CD4-positive, alpha-beta T cell (primary cell): ENCODE results near the gene RIBC2. TPM values are rescaled to one million over a fixed set of nuclear protein-coding genes. Genes with fewer than 3 reads are reported as not detected.
A peak's percentile ranks its signal among the peaks of the same experiment; 100 is the strongest.
"Not testable (repeated sequence)": the region's sequence is repeated elsewhere in the genome, so short reads cannot be mapped to it uniquely, and the experiment has no call there.

Experiments
- ATAC-seq: fragments of 200-7000 bp; cut with Tn5 transposase; one replicate; pipeline ENCODE4 v1.10.0; 2022; ENCODE audit warnings: mild to moderate bottlenecking; ENCODE audit not compliant: poor library complexity
- CTCF ChIA-PET: fragments of 350-600 bp; sonication (Branson Sonifier 250); formaldehyde crosslinking; loops from one replicate; lab custom pipeline; 2021; ENCODE audit warnings: antibody characterized with exemption, inconsistent platforms; lab: Charles Lee
- POLR2A ChIA-PET: fragments of 350-600 bp; sonication (Branson Sonifier 250); formaldehyde crosslinking; loops from one replicate; lab custom pipeline; 2021; ENCODE audit warnings: antibody characterized with exemption, inconsistent platforms; lab: Charles Lee
- DNase-seq, 14 experiments: peaks; one replicate each; pipeline ENCODE4 v3.0.0-alpha.2; 2013 to 2020; ENCODE audit warnings: mixed read lengths in 2 of 14
- H3K27ac ChIP-seq, 2 donors: one replicate each; pipeline versions ENCODE4 v1.5.1 to v1.7.0; 2013; ENCODE audit warnings: low read length in 2 of 2, low read depth in 1 of 2, mild to moderate bottlenecking in 1 of 2
- H3K27me3 ChIP-seq, 2 experiments: 1 replicate in 1 of 2; 2 replicates in 1 of 2; pipeline versions ENCODE4 v1.6.1 to v1.7.0; 2013; ENCODE audit warnings: low read length in 2 of 2, control low read depth in 1 of 2, mild to moderate bottlenecking in 1 of 2, moderate library complexity in 1 of 2; ENCODE audit not compliant: insufficient read depth in 2 of 2, control insufficient read depth in 1 of 2
- H3K36me3 ChIP-seq: one replicate; pipeline ENCODE4 v1.6.1; 2013; ENCODE audit warnings: low read length, control low read depth; ENCODE audit not compliant: insufficient read depth
- H3K4me1 ChIP-seq: one replicate; pipeline ENCODE4 v1.6.1; 2013; ENCODE audit warnings: low read length, control low read depth; ENCODE audit not compliant: insufficient read depth
- H3K4me3 ChIP-seq: one replicate; pipeline ENCODE4 v1.5.1; 2013; ENCODE audit warnings: mild to moderate bottlenecking, low read length, moderate library complexity
- H3K9me3 ChIP-seq, 2 experiments: 1 replicate in 1 of 2; 2 replicates in 1 of 2; pipeline versions ENCODE4 v1.6.1 to v1.7.0; 2013; ENCODE audit warnings: low read length in 2 of 2, mild to moderate bottlenecking in 2 of 2, control low read depth in 1 of 2, moderate library complexity in 1 of 2; ENCODE audit not compliant: control insufficient read depth in 1 of 2, insufficient read depth in 1 of 2
- H3K27ac Mint-ChIP-seq: one replicate; pipeline ENCODE4 v1.8.0; 2020; ENCODE audit warnings: mixed read lengths
- H3K27me3 Mint-ChIP-seq: one replicate; pipeline ENCODE4 v1.8.0; 2021; ENCODE audit warnings: mixed read lengths
- H3K36me3 Mint-ChIP-seq: one replicate; pipeline ENCODE4 v1.8.0; 2021; ENCODE audit warnings: low read depth, mixed read lengths
- H3K4me1 Mint-ChIP-seq: one replicate; pipeline ENCODE4 v1.8.0; 2021; ENCODE audit warnings: low read depth, mixed read lengths
- H3K4me3 Mint-ChIP-seq: one replicate; pipeline ENCODE4 v1.8.0; 2020; ENCODE audit warnings: mild to moderate bottlenecking, mixed read lengths
- H3K9me3 Mint-ChIP-seq: one replicate; pipeline ENCODE4 v1.8.0; 2020; ENCODE audit warnings: mixed read lengths
- intact Hi-C, 2 experiments: fragments of 100-400 bp; cut with DNase I in 1 of 2; cut with micrococcal nuclease in 1 of 2; formaldehyde crosslinking; loops; one replicate each; pipeline versions ENCODE4 v1.15.1 to v1.9.0; 2023 to 2025; cut with DNase I, micrococcal nuclease
- total RNA-seq, 174 experiments: library from RNA in 2 of 174; stranded (reverse) in 2 of 174; gene quantifications; one replicate each; pipeline ENCODE4 v1.2.3 and lab custom pipeline; 2021 to 2026
- TF ChIP-seq, protein P1 (sequence below): fragments of 200-600 bp; IDR thresholded peaks from one replicate; pipeline ENCODE4 v1.8.0; 2022; ENCODE audit warnings: antibody characterized with exemption, mild to moderate bottlenecking

RIBC2 gene
- total RNA-seq, 2 experiments from 2014 or later = 0.41 TPM; not detected in 1

DNA sequence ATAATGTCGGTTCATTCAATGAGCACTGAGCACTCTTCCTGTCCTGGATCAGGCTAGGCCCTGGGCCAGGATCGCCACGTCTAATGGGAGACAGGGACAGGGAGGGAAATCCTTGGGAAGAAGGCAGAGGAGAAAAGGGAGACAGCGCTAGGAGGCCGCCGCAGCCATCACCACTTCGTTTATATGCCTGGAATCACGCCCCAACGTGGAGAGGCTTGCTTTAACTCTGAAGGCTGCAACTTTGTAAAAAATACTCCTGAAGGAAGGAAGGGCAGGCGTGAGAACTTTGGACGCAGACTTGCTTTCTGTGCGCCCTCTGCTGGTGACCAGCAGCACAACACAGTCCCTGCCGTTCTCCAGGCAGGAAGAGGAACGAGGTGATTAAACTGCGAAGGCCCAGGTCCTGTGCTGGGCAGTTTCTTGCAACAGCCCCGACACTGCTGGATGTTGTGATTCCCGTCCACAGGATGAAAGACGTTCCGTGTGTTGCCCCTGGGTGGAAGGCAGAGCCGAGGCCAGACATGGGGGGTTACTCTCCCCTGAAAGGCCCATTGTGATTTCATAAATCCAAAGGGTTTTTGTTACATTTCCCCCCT, 22.1 kb downstream of the RIBC2 start:
- CTCF ChIA-PET = interaction anchor here (1.8 kb wide), 1 partner anchor 54 kb away, joined by 4 read pairs; no protein-coding TSS in a partner anchor
- intact Hi-C loops = loop anchor here (1.0 to 10.0 kb wide), 3 partner anchors 116 to 261 kb away; no protein-coding TSS in a partner anchor
- peaks cover 17% of the 10 kb centered on the region for H3K4me1 Mint-ChIP-seq
- ATAC-seq (peak; percentile 97), DNase-seq (peak; percentile 72 to 91 (median 78))
- H3K9me3 Mint-ChIP-seq = no peaks in the 10 kb centered on the region
- POLR2A ChIA-PET = no interaction called here
- H3K27ac Mint-ChIP-seq = no peak overlapping the region
- H3K27me3 ChIP-seq = no peaks in the 10 kb centered on the region
- H3K36me3 Mint-ChIP-seq = no peaks in the 10 kb centered on the region
- TF ChIP-seq, protein P1, sequence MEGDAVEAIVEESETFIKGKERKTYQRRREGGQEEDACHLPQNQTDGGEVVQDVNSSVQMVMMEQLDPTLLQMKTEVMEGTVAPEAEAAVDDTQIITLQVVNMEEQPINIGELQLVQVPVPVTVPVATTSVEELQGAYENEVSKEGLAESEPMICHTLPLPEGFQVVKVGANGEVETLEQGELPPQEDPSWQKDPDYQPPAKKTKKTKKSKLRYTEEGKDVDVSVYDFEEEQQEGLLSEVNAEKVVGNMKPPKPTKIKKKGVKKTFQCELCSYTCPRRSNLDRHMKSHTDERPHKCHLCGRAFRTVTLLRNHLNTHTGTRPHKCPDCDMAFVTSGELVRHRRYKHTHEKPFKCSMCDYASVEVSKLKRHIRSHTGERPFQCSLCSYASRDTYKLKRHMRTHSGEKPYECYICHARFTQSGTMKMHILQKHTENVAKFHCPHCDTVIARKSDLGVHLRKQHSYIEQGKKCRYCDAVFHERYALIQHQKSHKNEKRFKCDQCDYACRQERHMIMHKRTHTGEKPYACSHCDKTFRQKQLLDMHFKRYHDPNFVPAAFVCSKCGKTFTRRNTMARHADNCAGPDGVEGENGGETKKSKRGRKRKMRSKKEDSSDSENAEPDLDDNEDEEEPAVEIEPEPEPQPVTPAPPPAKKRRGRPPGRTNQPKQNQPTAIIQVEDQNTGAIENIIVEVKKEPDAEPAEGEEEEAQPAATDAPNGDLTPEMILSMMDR = peak; percentile 96
- no peak overlapping the region for H3K4me3 ChIP-seq
- H3K4me1 ChIP-seq = peaks cover 12% of the 10 kb centered on the region
- H3K27ac ChIP-seq = no peak overlapping the region
- H3K27me3 Mint-ChIP-seq = no peaks in the 10 kb centered on the region
- no peak overlapping the region for H3K4me3 Mint-ChIP-seq
- H3K36me3 ChIP-seq = no peaks in the 10 kb centered on the region
- no peaks in the 10 kb centered on the region for H3K9me3 ChIP-seq

DNA sequence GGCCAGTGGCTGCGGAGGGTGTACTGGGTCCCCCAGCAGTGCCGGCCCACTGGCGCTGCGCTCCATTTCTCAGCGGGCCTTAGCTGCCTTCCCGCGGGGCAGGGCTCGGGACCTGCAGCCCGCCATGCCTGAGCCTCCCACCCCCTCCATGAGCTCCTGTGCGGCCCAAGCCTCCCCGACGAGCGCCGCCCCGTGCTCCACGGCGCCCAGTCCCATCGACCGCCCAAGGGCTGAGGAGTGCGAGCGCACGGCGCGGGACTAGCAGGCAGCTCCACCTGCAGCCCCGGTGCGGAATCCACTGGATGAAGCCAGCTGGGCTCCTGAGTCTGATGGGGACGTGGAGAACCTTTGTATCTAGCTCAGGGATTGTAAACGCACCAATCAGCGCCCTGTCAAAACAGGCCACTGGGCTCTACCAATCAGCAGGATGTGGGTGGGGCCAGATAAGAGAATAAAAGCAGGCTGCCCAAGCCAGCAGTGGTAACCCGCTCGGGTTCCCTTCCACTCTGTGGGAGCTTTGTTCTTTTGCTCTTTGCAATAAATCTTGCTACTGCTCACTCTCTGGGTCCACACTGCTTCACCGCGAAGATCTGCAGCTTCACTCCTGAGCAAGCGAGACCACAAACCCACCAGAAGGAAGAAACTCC, 23.5 kb downstream of the RIBC2 start:
- POLR2A ChIA-PET = interaction anchor here (0.6 kb wide), 1 partner anchor 127 kb away, joined by 3 read pairs; no protein-coding TSS in a partner anchor

DNA sequence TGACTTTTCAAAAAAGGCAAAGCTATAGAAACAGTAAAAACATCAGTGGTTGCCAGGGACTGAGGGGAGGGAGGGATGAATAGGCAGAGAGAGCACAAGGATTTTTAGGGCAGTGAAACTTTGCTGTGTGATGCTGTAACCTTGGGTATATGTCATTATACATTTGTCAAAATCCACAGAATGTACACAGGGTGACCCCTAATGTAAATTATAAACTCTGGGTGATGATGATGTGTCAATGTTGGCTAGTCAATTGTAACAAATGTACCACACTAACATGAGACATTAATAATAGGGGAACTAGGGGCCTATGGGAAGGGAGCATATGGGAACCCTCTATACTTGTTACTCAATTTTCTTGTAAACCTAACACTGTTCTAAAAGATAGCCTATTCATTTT, 24.8 kb downstream of the RIBC2 start:
- intact Hi-C loops = loop anchor here (10.0 kb wide), 1 partner anchor 264 kb away; no protein-coding TSS in a partner anchor
- H3K4me1 ChIP-seq = peaks cover 19% of the 10 kb centered on the region
- H3K4me3 Mint-ChIP-seq = no peak overlapping the region
- H3K9me3 Mint-ChIP-seq = no peaks in the 10 kb centered on the region
- ATAC-seq (no peak), DNase-seq (no peak)
- H3K4me1 Mint-ChIP-seq = peaks cover 25% of the 10 kb centered on the region
- no peaks in the 10 kb centered on the region for H3K27me3 ChIP-seq
- no peak overlapping the region for H3K27ac Mint-ChIP-seq
- CTCF ChIA-PET = interaction anchor here (1.9 kb wide), 1 partner anchor 24 kb away, joined by 6 read pairs; the partner anchor contains the start of genes RIBC2 and SMC1B
- POLR2A ChIA-PET = no interaction called here
- no peak overlapping the region for H3K27ac ChIP-seq
- no peak overlapping the region for H3K4me3 ChIP-seq
- H3K9me3 ChIP-seq = no peaks in the 10 kb centered on the region
- H3K36me3 ChIP-seq = no peaks in the 10 kb centered on the region
- H3K36me3 Mint-ChIP-seq = no peaks in the 10 kb centered on the region
- TF ChIP-seq, protein P1 = no peak
- peaks cover 8% of the 10 kb centered on the region for H3K27me3 Mint-ChIP-seq

More for the DNA sequence above, 23.5 kb downstream of the RIBC2 start:
- not testable (repeated sequence) for H3K27ac ChIP-seq, H3K9me3 Mint-ChIP-seq, H3K27me3 ChIP-seq, H3K27me3 Mint-ChIP-seq, H3K36me3 Mint-ChIP-seq, H3K4me3 ChIP-seq, H3K9me3 ChIP-seq, H3K27ac Mint-ChIP-seq, H3K36me3 ChIP-seq, H3K4me3 Mint-ChIP-seq, ATAC-seq
- H3K4me1 ChIP-seq = peaks cover 19% of the 10 kb centered on the region
- CTCF ChIA-PET = interaction anchor here (0.6 to 1.9 kb wide), 7 partner anchors 23 to 170 kb away, joined by 3 to 6 read pairs (median 4); partner anchors contain the start of genes RIBC2 and SMC1B
- H3K4me1 Mint-ChIP-seq = peaks cover 25% of the 10 kb centered on the region
- intact Hi-C loops = loop anchor here (10.0 kb wide), 1 partner anchor 262 kb away; no protein-coding TSS in a partner anchor
- peak in 5 of 14 experiments; percentile 12 to 47 (median 23) for DNase-seq

DNA sequence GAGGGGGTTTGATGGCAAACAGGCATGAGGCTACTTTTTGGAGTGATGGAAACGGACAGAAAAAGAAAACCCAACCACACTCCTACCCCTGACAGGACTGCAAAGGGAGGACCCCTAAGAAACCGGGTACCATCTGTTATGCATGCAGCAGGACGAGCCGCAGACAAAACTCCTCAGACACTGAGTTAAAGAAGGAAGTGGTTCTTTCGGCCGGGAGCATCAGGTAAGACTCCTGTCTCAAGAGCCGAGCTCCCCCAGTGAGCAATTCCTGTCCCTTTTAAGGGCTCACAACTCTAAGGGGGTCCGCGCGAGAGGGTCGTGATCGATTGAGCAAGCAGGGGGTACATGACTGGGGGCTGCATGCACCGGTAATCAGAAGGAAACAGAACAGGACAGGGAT, 27.2 kb downstream of the RIBC2 start:
- H3K27me3 Mint-ChIP-seq, H3K4me3 ChIP-seq, H3K36me3 ChIP-seq, H3K9me3 ChIP-seq, CTCF ChIA-PET, intact Hi-C loops, H3K27ac Mint-ChIP-seq, H3K27me3 ChIP-seq, POLR2A ChIA-PET, H3K27ac ChIP-seq, ATAC-seq, H3K36me3 Mint-ChIP-seq, H3K9me3 Mint-ChIP-seq: not testable (repeated sequence)
- Mint-ChIP-seq H3K4me3 (peak overlapping the region; percentile 82), H3K4me1 (peaks cover 19% of the 10 kb centered on the region)
- H3K4me1 ChIP-seq = peaks cover 13% of the 10 kb centered on the region
- peak in 1 of 14 experiments; percentile 8 for DNase-seq
